ENCODE data around the gene CD80.

DNA sequence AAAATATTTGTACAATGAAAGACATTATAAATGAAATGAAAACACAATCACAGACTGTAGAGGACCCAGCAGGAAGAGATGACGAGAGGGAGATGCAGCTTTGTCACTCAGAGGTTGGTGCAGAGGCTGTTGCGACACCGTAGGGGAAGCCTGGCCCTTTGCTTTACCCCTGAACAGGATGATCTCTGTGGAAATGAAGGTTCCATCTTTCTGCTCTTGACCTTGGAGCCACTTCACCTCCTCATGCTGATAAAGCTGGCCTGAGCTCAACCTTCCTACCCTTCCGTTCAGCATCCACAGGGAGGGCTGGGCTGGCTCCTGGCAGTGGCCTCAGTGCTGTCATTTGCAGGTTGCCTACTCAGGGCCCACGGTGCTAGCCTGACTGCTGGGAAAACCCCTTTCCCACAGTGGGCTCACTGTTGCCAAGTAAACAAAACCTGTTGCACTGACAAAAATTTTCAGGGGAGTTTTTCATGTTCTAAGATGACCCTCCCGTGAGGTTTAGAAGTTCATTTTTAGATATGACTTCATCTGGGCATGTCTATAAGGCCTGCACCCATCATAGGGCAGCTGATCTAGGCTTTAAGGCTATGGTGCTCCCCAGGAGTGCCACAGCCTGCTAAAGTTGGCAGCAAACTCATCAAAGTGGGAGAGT, 3.0 kb upstream of the CD80 start:
- TF ChIP-seq, protein P1, sequence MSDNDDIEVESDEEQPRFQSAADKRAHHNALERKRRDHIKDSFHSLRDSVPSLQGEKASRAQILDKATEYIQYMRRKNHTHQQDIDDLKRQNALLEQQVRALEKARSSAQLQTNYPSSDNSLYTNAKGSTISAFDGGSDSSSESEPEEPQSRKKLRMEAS (IDR thresholded peaks at IDR 0.05) = no peak
- no peak for TF ChIP-seq TCF12 (IDR thresholded peaks at IDR 0.05; ENCODE audit: low read depth)
- TF ChIP-seq CEBPB (IDR thresholded peaks at IDR 0.05) = no peak
- TF ChIP-seq RAD21 (IDR thresholded peaks at IDR 0.05; ENCODE audit: low read depth) = no peak

Data from Ishikawa (cell line).